ENCODE measurements around the gene KLK5. TPM values are rescaled to one million over a fixed set of nuclear protein-coding genes. Genes with fewer than 3 reads are reported as not detected.

KLK5 gene
- total and polyA plus RNA-seq, 9 donors = 0.34 TPM; not detected in 8

DNA sequence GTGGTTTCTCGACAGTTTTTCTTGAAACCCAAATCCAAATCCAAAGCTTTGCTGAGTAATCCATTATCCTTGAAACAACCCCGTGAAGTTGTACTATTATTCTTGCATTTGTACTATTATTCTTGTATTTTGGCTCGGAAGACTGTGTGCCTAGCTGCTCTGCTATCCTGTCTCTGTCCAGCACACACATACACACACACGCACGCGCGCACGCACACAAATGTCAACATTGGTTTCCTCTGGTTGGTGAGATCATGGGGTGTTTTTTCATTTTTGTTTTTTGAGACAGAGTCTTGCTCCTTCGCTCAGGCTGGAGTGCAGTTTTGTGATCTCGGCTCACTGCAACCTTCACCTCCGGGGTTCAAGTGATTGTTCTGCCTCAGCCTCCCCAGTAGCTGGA is 26.7 kb downstream of the KLK5 start:
- H3K27me3 ChIP-seq (ENCODE audit: control insufficient read depth, insufficient read depth, low read length) = peaks cover 7% of the 10 kb centered on the region
- H3K9me3 ChIP-seq (replicated peaks; ENCODE audit: control insufficient read depth, low read depth, low read length) = no peaks in the 10 kb centered on the region
- H3K4me3 ChIP-seq (ENCODE audit: low read length) = no peak overlapping the region
- no peaks in the 10 kb centered on the region for H3K36me3 ChIP-seq (ENCODE audit: control insufficient read depth, insufficient read depth, low read length)
- DNase-seq = no peak
- no peak overlapping the region for H3K27ac ChIP-seq (ENCODE audit: low read length)
- 100% methylated on average over 2 of the region's 11 CpGs for WGBS (ENCODE audit: insufficient coverage)
- no peaks in the 10 kb centered on the region for H3K4me1 ChIP-seq (ENCODE audit: control insufficient read depth, insufficient read depth, low read length)

DNA sequence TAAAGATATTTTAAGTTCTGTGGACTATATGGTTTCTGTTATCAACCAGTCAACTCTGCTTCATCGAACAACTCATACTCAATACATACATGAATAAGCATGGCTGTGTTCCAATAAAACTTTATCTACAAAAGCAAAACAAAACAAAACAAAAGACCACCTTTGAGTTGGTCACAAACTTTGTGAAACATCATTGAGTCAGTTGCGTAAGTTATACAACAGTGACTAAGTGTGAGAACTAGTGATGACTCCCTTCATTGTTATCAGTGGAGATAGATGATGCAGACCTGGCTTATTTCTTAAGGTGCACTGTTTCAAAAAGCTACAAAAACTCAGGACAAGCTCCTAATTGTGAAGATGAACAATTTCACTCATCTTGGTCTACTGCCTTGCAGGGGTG is 27.1 kb downstream of the KLK5 start:
- peaks cover 8% of the 10 kb centered on the region for H3K27me3 ChIP-seq (ENCODE audit: control insufficient read depth, insufficient read depth, low read length)
- no CpG with 5 or more reads among the region's 2 CpGs for WGBS (ENCODE audit: insufficient coverage)
- no peak for DNase-seq
- no peak overlapping the region for H3K4me3 ChIP-seq (ENCODE audit: low read length)
- H3K27ac ChIP-seq (ENCODE audit: low read length) = no peak overlapping the region
- H3K9me3 ChIP-seq (replicated peaks; ENCODE audit: control insufficient read depth, low read depth, low read length) = no peaks in the 10 kb centered on the region
- no peaks in the 10 kb centered on the region for H3K36me3 ChIP-seq (ENCODE audit: control insufficient read depth, insufficient read depth, low read length)
- H3K4me1 ChIP-seq (ENCODE audit: control insufficient read depth, insufficient read depth, low read length) = no peaks in the 10 kb centered on the region

DNA sequence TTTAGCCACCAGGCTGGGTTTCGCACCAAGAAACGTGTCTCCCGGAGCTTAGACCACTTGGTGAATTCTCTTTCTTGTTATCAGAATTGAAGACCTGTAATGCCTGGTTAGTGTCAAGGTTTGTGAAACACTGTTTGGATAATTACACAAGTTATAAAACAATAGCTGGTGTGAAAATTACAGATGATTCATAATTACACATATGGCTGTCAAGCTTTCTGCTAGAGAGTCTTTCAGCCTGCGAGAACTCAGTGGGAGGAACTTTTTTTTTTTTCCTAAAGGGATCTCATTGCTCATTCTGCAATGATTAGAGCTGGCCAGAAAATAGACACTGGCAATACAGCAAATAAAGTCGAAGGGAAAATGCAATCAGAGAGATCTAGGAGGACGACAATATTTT is 28.3 kb downstream of the KLK5 start:
- Histone ChIP-seq H3K9me3 (replicated peaks; ENCODE audit: control insufficient read depth, low read depth, low read length) (no peaks in the 10 kb centered on the region), H3K4me3 (ENCODE audit: low read length) (no peak overlapping the region), H3K36me3 (ENCODE audit: control insufficient read depth, insufficient read depth, low read length) (no peaks in the 10 kb centered on the region), H3K27me3 (ENCODE audit: control insufficient read depth, insufficient read depth, low read length) (peaks cover 6% of the 10 kb centered on the region), H3K4me1 (ENCODE audit: control insufficient read depth, insufficient read depth, low read length) (no peaks in the 10 kb centered on the region), H3K27ac (ENCODE audit: low read length) (no peak overlapping the region)
- WGBS (ENCODE audit: insufficient coverage) = no CpG with 5 or more reads among the region's 6 CpGs
- no peak for DNase-seq

DNA sequence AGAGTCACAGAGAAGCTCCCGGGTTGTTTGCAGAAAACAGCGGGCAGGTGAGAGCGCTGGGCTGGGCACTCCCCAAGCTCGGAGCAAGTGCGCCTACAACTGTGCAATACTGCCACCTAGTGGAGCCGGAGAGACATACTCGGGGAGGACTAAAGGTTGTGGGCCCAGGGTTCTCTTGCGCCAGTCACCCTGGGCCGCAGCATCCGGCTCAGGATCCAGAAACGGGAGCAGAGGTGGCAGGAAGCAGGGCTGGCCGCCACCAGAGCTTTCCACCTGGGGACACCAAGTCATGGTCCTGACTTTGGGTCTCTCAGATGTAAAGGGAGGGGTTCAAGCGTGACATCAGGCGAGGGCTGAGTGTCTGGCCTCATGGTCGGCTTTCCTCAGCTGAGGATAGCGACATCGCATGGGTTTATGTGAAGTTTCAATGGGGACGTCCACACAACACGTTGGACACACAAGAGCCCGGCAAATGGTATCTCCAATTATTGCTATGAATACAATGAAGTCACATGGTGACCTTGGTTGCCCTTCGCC is 30.5 kb downstream of the KLK5 start:
- WGBS (ENCODE audit: insufficient coverage) = 19% methylated on average over 16 of the region's 21 CpGs
- Histone ChIP-seq H3K4me1 (ENCODE audit: control insufficient read depth, insufficient read depth, low read length) (no peaks in the 10 kb centered on the region), H3K27me3 (ENCODE audit: control insufficient read depth, insufficient read depth, low read length) (peaks cover 11% of the 10 kb centered on the region), H3K27ac (ENCODE audit: low read length) (no peak overlapping the region), H3K4me3 (ENCODE audit: low read length) (no peak overlapping the region), H3K36me3 (ENCODE audit: control insufficient read depth, insufficient read depth, low read length) (no peaks in the 10 kb centered on the region), H3K9me3 (replicated peaks; ENCODE audit: control insufficient read depth, low read depth, low read length) (no peaks in the 10 kb centered on the region)
- peak; percentile 80 for DNase-seq

DNA sequence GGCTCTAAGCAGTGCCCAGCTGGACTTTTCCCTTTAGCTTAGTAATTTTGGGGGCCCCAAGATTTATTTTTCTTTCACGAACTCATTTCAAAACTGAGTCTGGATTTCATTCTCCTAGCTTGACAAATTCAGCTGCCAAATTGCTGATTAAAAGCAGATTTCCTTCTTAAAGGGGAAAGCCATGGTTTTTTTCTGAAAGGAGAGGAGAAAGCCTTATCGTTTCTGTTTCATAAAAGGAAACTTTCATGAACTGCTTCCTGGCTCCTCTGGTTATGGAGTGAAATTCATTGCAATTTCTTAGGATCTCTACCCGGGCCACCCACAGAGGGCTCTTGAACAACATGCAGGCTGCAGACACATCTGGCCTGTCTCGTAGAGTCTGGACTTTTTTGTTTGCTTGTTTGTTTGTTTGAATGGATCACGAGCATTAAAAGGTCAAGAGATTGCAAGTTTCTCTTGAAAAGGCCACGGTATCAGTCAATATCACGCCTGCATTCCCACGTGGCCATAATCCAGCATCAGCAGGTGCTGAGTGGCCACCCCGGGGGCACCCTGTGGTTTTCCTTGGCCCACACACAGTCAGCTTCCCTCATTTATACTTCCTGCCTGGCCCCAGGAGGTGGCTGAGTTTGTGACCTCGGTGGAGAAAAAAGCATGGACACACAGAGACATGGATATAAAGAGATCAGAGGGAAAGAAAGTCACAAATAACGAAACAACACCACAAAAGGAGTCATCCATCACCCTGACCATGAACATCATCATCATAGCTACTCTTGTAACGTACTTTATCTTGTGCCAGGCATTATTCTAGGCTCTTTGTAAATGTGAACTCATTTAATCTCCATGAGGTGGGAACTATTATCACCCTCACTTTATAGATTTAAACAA is 31.2 kb downstream of the KLK5 start:
- peak; percentile 53 for DNase-seq
- Histone ChIP-seq H3K9me3 (replicated peaks; ENCODE audit: control insufficient read depth, low read depth, low read length) (no peaks in the 10 kb centered on the region), H3K4me3 (ENCODE audit: low read length) (no peak overlapping the region), H3K27ac (ENCODE audit: low read length) (no peak overlapping the region), H3K27me3 (ENCODE audit: control insufficient read depth, insufficient read depth, low read length) (peaks cover 11% of the 10 kb centered on the region), H3K36me3 (ENCODE audit: control insufficient read depth, insufficient read depth, low read length) (no peaks in the 10 kb centered on the region), H3K4me1 (ENCODE audit: control insufficient read depth, insufficient read depth, low read length) (no peaks in the 10 kb centered on the region)
- WGBS (ENCODE audit: insufficient coverage) = 0% methylated on average over 1 of the region's 12 CpGs

DNA sequence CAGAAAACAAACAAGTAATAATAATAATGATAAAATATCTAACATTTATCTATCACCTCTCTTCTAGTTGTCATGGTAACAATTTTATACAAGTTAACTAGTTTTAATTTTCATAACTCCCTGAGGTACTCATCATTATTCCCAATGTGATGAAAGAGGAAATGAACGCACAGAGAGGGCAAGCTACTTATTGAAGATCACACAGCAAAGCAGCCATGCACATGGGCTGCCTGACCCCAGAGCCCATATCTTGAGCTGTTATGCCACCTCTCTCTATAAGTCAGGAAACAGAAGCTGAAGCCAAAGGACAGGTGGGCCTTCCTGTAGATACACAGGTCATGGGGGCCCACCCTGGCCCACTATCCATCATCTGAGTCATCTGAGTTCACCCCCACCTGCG is 36.8 kb downstream of the KLK5 start:
- H3K27me3 ChIP-seq (ENCODE audit: control insufficient read depth, insufficient read depth, low read length) = peaks cover 31% of the 10 kb centered on the region
- no peaks in the 10 kb centered on the region for H3K4me1 ChIP-seq (ENCODE audit: control insufficient read depth, insufficient read depth, low read length)
- H3K4me3 ChIP-seq (ENCODE audit: low read length) = no peak overlapping the region
- H3K9me3 ChIP-seq (replicated peaks; ENCODE audit: control insufficient read depth, low read depth, low read length) = no peaks in the 10 kb centered on the region
- no peak for DNase-seq
- no peaks in the 10 kb centered on the region for H3K36me3 ChIP-seq (ENCODE audit: control insufficient read depth, insufficient read depth, low read length)
- WGBS (ENCODE audit: insufficient coverage) = no CpG with 5 or more reads among the region's 2 CpGs
- H3K27ac ChIP-seq (ENCODE audit: low read length) = no peak overlapping the region

DNA sequence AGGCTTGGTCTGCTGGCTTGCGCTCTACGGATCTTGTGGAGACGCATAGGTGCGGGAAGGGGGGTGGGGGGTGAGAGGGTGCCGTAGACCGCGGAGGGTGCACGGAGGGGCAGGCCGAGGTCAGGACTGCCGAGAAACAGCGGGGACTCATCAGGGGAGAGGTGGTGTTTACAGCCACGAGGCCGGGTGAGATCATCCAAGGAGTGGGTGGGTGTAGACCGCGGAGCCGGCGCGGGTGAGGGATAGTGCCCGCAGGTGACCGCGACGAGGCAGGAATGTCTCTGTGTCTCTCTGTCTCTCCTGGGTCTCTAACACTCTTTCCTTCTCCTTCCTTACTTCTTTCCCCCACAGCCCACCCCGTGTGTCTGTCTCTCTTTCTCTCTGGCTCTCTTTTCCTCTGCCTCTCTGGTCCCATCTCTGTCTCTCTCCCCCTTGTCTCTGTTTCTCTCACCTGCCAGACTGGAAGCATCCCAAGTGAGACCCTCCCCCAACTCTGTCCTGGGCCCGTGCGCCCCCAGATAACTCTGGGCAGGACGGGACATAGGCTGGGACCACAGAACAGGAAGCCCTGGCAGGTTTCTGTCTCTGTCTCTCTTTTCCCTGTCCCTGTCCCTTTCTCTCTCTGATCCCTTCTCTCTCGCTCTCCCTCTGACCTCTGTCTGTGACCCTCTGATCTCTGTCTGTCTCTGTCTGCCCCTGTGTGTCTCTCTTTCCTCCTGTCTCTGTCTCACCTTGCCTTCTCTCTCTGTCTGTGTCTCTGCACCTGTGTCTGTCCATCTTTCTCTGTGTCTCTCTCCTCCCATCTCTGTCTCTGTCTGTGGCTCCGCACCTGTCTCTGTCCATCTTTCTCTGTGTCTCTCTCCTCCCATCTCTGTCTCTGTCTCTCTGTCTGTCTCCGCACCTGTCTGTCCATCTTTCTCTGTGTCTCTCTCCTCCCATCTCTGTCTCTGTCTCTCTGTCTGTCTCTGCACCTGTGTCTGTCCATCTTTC is 39.8 kb downstream of the KLK5 start:
- WGBS (ENCODE audit: insufficient coverage) = 6% methylated on average over 22 of the region's 29 CpGs
- Histone ChIP-seq H3K27ac (ENCODE audit: low read length) (no peak overlapping the region), H3K4me3 (ENCODE audit: low read length) (no peak overlapping the region), H3K9me3 (replicated peaks; ENCODE audit: control insufficient read depth, low read depth, low read length) (no peaks in the 10 kb centered on the region), H3K36me3 (ENCODE audit: control insufficient read depth, insufficient read depth, low read length) (no peaks in the 10 kb centered on the region), H3K4me1 (ENCODE audit: control insufficient read depth, insufficient read depth, low read length) (peaks cover 2% of the 10 kb centered on the region), H3K27me3 (ENCODE audit: control insufficient read depth, insufficient read depth, low read length) (peaks cover 54% of the 10 kb centered on the region)
- DNase-seq = no peak

DNA sequence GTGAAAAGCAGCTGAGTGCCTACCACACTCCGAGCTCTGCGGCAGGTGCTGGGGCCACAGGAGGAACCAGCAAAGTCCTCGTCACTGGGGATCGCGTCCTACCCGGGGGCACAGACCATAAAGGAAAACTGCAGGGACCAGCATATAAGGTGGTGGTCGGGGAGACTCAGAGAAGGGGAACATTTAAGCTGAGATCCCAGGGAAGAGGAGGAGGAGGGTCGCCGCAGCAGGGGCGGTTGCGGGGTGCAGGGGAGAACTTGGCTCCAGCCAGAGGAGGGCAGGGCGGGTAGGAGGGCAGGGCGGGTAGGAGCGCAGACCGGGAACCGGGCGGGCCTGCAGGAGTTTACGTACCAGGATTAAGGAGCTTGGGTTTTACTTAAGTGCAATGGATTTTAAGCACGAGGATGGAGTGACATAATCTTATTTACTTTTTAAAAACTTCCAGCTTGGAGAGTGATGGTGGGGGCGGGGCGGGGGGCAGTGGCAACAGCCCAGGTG is 40.7 kb downstream of the KLK5 start:
- Histone ChIP-seq H3K4me1 (ENCODE audit: control insufficient read depth, insufficient read depth, low read length) (peaks cover 2% of the 10 kb centered on the region), H3K36me3 (ENCODE audit: control insufficient read depth, insufficient read depth, low read length) (no peaks in the 10 kb centered on the region), H3K27ac (ENCODE audit: low read length) (no peak overlapping the region), H3K4me3 (ENCODE audit: low read length) (no peak overlapping the region), H3K9me3 (replicated peaks; ENCODE audit: control insufficient read depth, low read depth, low read length) (no peaks in the 10 kb centered on the region), H3K27me3 (ENCODE audit: control insufficient read depth, insufficient read depth, low read length) (peaks cover 57% of the 10 kb centered on the region)
- 21% methylated on average over 13 of the region's 21 CpGs for WGBS (ENCODE audit: insufficient coverage)
- no peak for DNase-seq

DNA sequence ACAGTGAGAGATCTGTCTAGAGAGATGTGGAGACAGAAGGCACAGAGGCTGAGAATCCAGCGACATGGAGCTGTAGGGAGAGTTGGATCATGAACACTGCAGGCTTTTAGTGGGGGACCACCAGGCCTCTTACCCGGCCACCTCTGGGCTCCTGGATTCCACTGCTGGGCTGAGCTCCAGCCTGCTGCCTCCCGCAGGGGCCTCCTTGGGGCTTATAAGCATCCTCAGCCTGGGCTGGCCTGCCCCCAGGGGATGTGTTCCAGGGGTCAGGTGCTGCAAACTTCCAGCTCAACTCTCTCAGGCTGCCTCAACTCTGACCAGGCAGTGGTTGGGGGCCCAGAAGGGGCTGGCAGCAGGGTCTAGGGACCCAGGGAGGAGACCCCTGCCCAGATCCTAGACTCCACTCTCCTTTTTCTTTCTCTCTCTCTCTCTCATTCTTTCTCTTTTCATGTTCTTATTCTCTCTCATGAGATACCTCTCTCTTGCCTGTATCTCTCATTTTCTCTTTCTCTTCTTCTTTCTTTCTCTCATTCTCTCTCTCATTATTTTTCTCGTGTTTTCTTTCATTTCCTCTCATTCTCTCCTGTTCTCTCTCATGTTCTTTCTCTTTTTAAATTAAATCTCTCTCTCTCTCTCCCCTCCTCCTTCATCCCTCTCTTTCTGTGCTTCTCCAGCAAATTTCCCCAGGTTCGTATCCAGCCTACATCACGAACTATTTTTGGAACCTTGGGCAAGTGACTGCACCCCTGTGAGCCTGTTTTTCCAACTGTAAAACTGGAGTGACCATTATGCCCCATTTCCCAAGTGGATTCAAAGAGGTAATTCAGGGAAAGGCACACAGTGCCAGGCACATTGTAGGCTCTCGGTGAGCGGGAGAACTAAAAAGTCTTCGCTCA is 41.4 kb downstream of the KLK5 start, which contains the start of gene KLK4:
Gene KLK4 (minus strand): TSS at position 190 of the 896 bp plus-strand sequence. CDS start 657 bp downstream, outside the sequence.
- DNase-seq = no peak
- peaks cover 59% of the 10 kb centered on the region for H3K27me3 ChIP-seq (ENCODE audit: control insufficient read depth, insufficient read depth, low read length)
- no peak within 1 kb of the TSS for H3K4me3 ChIP-seq (ENCODE audit: low read length)
- no peak within 1 kb of the TSS for H3K27ac ChIP-seq (ENCODE audit: low read length)
- no peaks in the 10 kb centered on the region for H3K36me3 ChIP-seq (ENCODE audit: control insufficient read depth, insufficient read depth, low read length)
- WGBS (ENCODE audit: insufficient coverage) = 45% methylated on average over 7 of the region's 9 CpGs
- no peaks in the 10 kb centered on the region for H3K9me3 ChIP-seq (replicated peaks; ENCODE audit: control insufficient read depth, low read depth, low read length)
- peaks cover 2% of the 10 kb centered on the region for H3K4me1 ChIP-seq (ENCODE audit: control insufficient read depth, insufficient read depth, low read length)
